CMK (cell line): ENCODE data around the gene ADARB2.
"Not testable (repeated sequence)": the region's sequence is repeated elsewhere in the genome, so short reads cannot be mapped to it uniquely, and the experiment has no call there.

Experiments
- DNase-seq: peaks from one replicate; pipeline ENCODE4 v3.0.0-alpha.2; 2010; ENCODE audit warnings: low read depth

ADARB2 gene

DNA sequence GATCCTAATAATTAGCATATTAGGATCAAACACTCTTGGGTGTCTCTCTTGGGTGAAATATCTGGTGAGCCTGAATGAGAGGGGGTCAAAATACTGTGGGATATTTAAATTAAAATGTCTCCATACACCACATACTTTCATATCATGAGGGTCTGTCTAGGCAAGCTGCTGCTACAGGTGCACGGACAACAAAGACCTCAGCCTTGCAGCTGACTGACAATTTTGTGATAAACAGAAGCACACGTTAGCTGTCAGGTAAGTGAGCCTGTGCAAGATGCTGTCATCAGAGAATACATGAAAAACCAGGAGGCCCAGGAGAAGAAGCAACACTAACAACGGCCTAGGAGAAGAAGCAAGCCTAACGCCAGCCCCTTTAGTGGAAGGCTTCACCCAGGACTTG, 247.5 kb downstream of the ADARB2 start:
- no peak for DNase-seq

DNA sequence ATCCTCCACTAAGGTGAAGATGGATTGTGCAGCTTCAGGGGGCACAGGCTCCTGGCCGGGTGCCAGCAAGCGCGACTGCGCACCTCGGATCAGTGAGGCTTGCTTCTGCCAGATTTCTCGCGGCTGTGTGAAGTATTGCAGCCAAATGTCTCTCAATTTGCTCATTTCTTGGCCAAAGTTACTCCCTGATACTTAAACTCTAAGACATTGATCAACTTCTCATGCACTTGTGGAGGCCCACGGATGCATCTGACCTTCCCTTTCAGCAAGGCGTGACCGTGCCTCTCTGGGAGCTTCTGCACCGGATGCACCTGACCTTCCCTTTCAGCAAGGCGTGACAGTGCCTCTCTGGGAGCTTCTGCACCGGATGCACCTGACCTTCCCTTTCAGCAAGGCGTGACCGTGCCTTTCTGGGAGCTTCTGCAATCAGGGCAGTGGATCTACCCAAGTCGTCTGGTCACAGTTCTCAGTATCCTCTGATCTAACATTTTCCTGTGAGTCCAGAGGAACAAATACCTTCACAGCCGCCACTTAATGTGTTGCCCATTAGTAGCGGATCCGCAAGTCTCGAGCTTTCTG, 248.3 kb downstream of the ADARB2 start:
- DNase-seq: no peak

- DNase-seq: no peak
These were observed 250.3 kb downstream of the ADARB2 start for GRCh38 chr10:1486841-1487687.

DNA sequence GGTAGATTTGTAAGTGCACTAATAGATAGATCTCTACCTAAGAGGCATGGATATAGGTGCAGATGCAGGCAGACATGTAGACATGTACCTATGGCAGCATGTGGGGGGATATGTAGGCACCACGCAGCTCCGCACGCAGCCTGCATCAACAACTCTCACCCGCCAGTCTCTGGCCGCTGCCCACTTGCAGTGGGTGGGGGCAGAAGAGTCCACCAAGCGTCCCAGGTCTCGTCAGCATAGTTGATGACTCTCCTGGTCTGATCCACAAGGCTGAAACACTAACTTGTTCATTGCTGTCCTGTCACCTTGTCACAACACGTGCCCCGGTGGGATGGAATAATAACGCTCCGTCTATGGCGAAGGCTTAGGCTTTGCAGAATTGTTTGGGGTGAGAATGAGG, 252.0 kb downstream of the ADARB2 start:
- DNase-seq: no peak

DNA sequence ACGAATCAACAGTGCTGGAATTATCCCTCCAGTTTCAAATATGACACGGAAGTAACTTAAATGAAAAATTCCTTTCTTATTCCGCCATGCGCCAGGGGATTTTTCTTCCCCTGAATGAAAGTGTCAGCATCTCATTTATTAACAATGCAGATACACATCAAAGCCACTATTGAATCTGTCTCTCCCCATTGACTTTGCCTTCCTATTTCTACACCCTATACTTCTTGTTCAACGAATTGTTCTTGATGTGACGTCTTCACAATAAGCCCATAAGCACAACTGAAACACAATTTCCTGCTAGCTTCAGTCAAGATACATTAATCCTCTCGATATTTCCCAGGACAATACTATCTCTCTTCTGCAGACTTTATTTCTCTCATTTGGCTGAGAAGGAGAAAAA, 253.5 kb downstream of the ADARB2 start:
- no peak for DNase-seq

GRCh38 chr10:1483246-1483645, 254.1 kb downstream of the ADARB2 start:
- no peak for DNase-seq

- DNase-seq: no peak
These were observed 259.7 kb downstream of the ADARB2 start for GRCh38 chr10:1477578-1477977.

DNA sequence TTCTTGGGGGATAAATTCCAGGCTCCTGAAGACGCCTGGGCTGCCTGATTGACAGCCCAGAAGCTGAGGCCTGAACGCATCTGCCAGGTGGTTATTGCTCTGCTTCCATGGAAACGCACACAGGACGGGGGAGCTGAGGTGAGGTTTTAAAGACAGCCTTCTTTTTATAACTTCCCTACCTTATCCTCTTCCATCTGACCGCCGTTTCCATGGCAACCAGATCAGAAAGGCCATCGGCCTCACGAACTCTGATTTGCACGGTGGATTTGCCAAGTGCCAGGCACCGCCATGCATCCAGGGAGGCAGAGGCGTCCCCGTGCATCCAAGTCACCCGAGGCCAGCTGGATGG, 260.9 kb downstream of the ADARB2 start:
- DNase-seq: no peak

DNA sequence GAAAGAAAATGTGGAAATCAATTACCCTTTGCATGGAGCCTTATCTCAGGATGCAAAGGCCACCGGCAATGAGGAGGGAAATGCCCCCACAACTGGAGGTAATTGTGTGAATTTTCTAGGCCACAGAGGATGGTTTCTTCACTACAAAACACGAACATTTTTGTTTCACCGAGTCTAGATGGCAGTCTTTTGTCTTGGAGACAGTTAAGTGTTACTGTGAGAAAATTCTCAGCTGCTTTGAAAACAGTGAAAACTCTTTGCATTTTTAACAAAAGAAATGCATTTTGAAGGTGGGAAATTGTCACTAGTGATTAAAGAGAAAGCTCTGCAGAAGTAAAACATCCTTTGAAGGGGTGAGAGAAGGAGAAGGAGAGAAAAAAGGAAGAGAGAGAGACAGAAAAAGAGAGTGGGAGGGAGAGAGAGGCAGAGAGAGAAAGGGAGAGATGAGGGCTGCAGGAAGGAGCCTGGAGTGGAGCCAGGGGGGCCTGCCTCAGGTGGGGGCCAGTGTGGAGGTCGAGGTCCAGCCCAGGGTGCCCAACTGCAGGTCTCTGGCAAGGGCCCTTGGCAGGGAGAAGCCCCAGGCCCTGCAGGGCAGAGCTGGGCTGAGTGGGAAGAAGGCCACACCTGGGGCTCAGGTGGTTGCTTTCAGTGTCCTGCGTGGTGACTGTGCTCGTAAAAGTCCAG, 261.4 kb downstream of the ADARB2 start:
- no peak for DNase-seq

DNA sequence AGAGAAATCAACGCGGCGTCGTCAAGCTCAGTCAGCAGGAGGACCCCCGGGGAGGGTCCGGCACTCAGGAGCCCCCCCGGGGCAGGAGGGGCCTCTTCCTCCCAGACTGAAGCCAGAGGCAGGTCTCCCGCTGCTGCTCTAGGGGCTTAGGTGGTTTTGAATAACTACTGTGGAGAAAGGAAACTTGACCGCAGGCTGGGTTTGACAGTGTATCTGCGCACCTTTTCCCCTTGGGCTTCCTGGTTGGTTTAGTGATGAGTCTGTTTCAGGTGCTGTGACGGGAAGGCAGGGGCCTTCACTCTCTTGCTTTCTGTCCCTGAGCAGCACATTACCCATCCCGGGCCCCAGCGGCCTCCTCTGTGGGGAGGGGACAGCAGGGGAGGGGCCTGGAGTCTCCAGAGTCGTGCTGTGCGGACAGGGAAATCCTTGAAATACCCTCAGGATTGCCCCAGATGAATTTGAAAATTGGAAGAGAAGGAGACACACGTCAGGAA, 262.2 kb downstream of the ADARB2 start:
- DNase-seq: no peak

DNA sequence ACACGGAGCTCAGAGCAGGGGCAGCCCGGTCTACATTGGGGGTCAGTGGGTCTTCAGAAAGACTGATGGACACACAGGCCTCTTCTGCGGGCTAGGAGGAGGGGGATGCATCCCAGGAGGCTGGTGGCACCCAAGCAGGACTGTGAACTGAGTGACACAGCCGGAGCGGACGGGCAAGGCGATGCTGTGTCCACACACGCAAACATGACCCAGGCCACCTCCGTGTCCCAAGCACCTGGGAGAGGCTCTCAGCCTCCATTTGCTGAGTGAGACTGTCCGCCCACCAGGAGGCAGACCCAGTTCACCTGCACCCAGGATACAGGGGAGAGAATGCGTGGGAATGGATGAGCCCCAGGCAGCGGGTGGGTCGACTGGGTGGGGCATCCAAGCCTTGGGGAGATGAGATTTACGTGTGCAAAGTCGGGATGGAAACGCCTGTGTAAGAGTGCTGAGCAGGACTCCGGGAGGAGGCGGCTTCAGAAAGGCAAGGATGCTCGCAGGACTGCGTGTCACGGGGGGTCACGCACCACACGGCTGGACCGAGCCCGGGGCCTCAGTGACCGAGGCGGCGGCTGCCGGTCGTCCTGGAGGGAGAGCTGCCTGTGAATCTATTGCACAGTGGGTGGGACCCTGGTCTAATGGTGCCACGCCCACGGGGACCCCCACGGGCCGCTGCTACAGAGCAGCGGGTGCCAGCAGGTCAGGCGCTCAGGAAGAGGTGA, 262.8 kb downstream of the ADARB2 start:
- DNase-seq: no peak

- DNase-seq: no peak
These were observed 263.5 kb downstream of the ADARB2 start for GRCh38 chr10:1473874-1474273.

- no peak for DNase-seq
These were observed 265.0 kb downstream of the ADARB2 start for GRCh38 chr10:1472178-1472958.

DNA sequence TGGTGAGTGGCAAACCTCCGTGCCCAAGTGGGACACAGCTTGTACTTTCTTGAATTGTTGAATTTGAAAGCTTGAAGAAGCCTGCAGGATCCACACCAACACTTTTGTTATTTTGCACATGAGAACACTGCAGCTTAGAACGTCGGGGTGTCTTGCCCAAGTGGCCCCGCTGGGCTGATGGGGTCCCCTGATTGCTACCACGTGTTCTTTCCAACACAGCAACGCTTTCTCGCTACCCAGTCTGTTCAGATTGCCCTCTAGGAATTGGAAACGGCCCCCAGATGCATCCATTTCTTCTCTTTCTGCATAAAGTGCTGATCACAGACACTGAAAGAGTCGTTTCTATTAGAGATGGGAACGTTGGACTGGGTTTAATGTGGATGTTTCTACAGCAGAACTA, 268.5 kb downstream of the ADARB2 start:
- no peak for DNase-seq

DNA sequence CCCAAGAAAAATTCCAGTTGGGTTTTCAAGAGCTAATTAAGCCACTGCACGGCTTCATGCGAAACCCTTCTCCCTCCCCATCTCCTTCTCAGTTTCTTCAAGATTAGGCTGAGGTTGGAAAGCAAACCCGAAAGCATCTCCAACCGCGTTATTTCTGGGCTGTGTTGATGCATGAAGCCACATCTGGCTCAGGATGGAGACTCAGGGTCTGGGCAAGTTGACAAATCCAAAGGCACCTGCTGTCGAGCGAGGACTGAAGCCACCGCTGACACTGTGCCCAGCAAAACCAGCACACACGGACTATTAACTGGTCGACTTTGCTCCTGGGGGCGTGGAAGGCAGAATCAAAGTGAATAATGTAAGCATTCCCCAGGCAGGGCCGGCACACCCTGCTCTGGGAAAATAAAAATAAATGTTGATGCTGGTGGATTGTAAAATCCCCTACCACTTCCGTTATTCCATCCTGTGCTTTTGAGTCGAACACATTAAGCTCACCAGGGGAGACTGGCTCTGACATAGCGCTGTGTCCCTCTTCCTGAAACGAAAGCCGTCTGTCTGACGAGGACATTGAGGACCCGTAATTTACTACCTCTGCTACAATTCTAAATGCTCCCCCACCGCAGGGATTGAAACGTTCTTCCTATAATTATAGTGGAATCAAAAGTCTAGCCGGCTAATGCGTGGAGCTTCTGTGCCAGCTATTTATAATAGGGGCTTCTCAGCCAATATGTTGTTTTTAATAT, 269.8 kb downstream of the ADARB2 start:
- DNase-seq: no peak

- no peak for DNase-seq
These were observed 271.1 kb downstream of the ADARB2 start for GRCh38 chr10:1465993-1466764.

- DNase-seq: no peak
These were observed 271.9 kb downstream of the ADARB2 start for GRCh38 chr10:1465418-1465911.

DNA sequence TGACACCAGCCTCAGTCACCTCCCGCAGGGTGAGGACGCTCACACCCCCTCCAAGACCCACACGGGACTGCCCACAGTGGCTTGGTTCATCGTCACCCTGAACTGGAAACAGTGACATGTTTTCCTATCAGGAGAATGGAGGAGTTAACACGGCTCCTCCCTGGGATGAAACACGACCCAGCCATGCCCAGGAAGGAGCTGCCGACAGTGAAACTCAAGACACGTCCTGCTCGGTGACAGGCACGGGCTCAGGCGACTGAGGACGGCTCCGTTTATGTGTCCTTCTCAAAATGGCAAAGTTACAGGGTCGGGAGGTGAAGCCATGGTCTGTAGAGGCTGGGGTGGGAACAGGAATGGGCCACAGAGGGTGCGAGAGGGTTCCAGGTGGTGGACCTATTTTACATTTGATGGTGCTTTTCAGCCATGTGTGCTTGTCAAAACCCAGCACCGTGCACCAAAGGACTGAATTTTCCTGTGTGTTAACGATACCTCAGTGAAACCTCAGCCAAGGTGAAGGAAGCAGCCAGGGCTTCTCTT, 272.4 kb downstream of the ADARB2 start:
- no peak for DNase-seq

- not testable (repeated sequence) for DNase-seq
These were observed 273.4 kb downstream of the ADARB2 start for GRCh38 chr10:1463971-1464370.
